Breast epithelium (tissue), 4 donors: Measurements from ENCODE around the gene SSB. TPM values are rescaled to one million over a fixed set of nuclear protein-coding genes. Genes with fewer than 3 reads are reported as not detected.

ENCODE experiments used
- DNase-seq, 2 donors: peaks; one replicate each; pipeline ENCODE4 v3.0.0-alpha.2; 2019; ENCODE audit warnings: low spot score in 2 of 2
- H3K27ac ChIP-seq, 2 donors: fragments of 200-600 bp; sonication (generic) in 1 of 2; one replicate each; pipeline ENCODE4 v1.5.1; 2016 to 2019; ENCODE audit warnings: mild to moderate bottlenecking in 1 of 2
- H3K27me3 ChIP-seq, 2 donors: fragments of 200-600 bp; sonication (generic) in 1 of 2; one replicate each; pipeline versions ENCODE4 v1.5.1 to v1.6.0; 2017 to 2019; ENCODE audit warnings: control low read depth in 1 of 2, mild to moderate bottlenecking in 1 of 2
- H3K36me3 ChIP-seq: fragments of 200-600 bp; one replicate; pipeline ENCODE4 v1.5.1; 2019
- H3K4me1 ChIP-seq, 2 donors: fragments of 200-600 bp; sonication (generic); one replicate each; pipeline ENCODE4 v1.5.1; 2016 to 2019; ENCODE audit warnings: control low read depth in 1 of 2
- H3K4me3 ChIP-seq, 3 donors: fragments of 200-600 bp; sonication (generic); 1 replicate in 2 of 3; 2 replicates in 1 of 3; pipeline ENCODE4 v1.5.1; 2016 to 2019; ENCODE audit warnings: mild to moderate bottlenecking in 3 of 3, moderate library complexity in 2 of 3
- H3K9me3 ChIP-seq, 2 donors: fragments of 200-600 bp; sonication (generic) in 1 of 2; one replicate each; pipeline ENCODE4 v1.5.1; 2016 to 2019; ENCODE audit warnings: control low read depth in 1 of 2
- POLR2A ChIP-seq: fragments of 450-650 bp; IDR thresholded peaks from one replicate; pipeline ENCODE4 v1.6.1; 2016; ENCODE audit warnings: antibody characterized with exemption, mild to moderate bottlenecking, moderate library complexity
- POLR2AphosphoS5 ChIP-seq, 3 donors: sonication (generic); formaldehyde crosslinking; IDR thresholded peaks; one replicate each; pipeline ENCODE4 v1.6.1; 2017; ENCODE audit warnings: antibody characterized with exemption in 3 of 3
- intact Hi-C: fragments of 100-400 bp; cut with DNase I; formaldehyde crosslinking; loops from one replicate; pipeline ENCODE4 v1.15.1; 2023; ENCODE audit warnings: low total_unique reads
- total RNA-seq, 3 donors: library from RNA; depleted of rRNA; stranded (reverse); fragments of >200 nt; gene quantifications; one replicate each; pipeline ENCODE4 v1.1.0, GENCODE V29; 2016
- TF ChIP-seq, protein P1 (sequence below), 3 donors: fragments of 450-650 bp; IDR thresholded peaks; one replicate each; pipeline ENCODE4 v1.5.1; 2016 to 2017; ENCODE audit warnings: antibody characterized with exemption in 3 of 3, mild to moderate bottlenecking in 3 of 3, moderate library complexity in 3 of 3

Gene SSB
- total RNA-seq, 3 donors from 2014 or later = 79.0 to 124 (median 109) TPM

DNA sequence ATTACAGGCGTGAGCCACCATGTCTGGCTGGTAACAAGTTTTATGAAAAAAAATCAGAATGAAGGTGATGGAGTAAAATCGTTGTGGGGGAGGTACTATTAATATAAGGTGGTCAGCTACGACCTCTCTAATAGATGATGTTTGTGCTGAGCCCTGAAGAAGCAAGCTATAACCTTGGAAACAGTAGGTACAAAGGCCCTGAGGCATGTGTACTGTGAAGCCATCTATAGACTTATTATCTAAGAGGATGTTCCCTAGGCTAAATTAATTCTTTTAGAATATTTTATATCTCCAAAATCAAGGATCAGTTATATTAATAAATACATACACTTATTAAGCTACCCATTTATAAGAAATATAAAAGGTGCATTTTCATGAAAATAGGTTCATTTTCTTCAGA, 23.3 kb upstream of the SSB start:
- TF ChIP-seq, protein P1, sequence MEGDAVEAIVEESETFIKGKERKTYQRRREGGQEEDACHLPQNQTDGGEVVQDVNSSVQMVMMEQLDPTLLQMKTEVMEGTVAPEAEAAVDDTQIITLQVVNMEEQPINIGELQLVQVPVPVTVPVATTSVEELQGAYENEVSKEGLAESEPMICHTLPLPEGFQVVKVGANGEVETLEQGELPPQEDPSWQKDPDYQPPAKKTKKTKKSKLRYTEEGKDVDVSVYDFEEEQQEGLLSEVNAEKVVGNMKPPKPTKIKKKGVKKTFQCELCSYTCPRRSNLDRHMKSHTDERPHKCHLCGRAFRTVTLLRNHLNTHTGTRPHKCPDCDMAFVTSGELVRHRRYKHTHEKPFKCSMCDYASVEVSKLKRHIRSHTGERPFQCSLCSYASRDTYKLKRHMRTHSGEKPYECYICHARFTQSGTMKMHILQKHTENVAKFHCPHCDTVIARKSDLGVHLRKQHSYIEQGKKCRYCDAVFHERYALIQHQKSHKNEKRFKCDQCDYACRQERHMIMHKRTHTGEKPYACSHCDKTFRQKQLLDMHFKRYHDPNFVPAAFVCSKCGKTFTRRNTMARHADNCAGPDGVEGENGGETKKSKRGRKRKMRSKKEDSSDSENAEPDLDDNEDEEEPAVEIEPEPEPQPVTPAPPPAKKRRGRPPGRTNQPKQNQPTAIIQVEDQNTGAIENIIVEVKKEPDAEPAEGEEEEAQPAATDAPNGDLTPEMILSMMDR (IDR thresholded peaks at IDR 0.05) = no peak
- no peak for TF ChIP-seq POLR2AphosphoS5 (IDR thresholded peaks at IDR 0.05)
- no peak for TF ChIP-seq POLR2A
- H3K27ac ChIP-seq = no peak overlapping the region
- no peak for DNase-seq

DNA sequence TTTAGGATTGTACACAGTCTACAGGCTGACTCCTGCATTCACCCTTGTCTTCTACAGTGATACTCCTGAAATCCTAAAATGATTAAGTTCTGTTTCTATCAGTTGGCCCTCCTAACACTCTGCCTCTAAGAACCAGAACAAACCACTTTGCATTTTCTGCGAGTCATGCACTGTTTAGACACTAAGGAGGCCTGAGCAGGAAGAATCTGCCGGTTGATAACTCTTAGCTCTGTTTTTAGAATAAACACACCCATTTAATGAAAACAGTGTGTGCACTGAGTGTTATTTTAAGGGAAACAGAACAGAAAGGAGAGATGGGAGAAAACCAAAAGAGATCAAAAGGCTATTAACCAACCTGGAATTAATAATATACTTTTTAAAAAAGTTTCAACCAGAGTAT, 22.9 kb upstream of the SSB start:
- intact Hi-C loops = no loop called here
- Histone ChIP-seq H3K27me3 (no peaks in the 10 kb centered on the region), H3K9me3 (no peaks in the 10 kb centered on the region), H3K36me3 (no peaks in the 10 kb centered on the region), H3K4me1 (no peaks in the 10 kb centered on the region), H3K27ac (no peak overlapping the region), H3K4me3 (no peak overlapping the region)
- no peak for DNase-seq
- TF ChIP-seq, protein P1 (IDR thresholded peaks at IDR 0.05) = no peak
- TF ChIP-seq POLR2A = no peak
- TF ChIP-seq POLR2AphosphoS5 (IDR thresholded peaks at IDR 0.05) = no peak

More for the DNA sequence above, 23.3 kb upstream of the SSB start:
- H3K4me1 ChIP-seq = no peaks in the 10 kb centered on the region
- intact Hi-C loops = no loop called here
- H3K27me3 ChIP-seq = no peaks in the 10 kb centered on the region
- H3K4me3 ChIP-seq = no peak overlapping the region
- H3K9me3 ChIP-seq = no peaks in the 10 kb centered on the region
- H3K36me3 ChIP-seq = no peaks in the 10 kb centered on the region

DNA sequence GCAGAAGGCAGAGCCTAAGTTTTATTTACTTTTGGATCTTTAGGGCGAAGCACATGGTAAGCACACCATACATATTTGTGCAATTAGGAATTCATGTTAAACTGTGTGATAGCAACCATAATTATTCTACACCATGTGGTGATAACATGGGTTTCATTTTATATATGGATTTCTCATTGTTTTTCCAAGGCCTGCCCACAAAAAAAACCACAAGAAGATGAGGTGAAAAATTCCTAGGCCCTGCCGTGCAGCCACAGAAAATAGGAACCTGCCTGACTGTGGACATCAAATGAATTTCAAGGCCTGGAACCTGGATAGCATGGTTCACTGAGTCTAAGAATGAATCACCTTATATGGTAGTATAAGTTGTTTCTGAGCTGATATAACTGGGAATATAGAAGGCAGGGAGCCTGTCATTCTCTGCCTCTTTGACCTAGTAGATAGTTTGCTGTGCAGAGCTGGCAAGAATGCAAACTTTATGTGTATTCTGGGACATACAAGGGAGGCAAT, 22.4 kb upstream of the SSB start:
- intact Hi-C loops = no loop called here

DNA sequence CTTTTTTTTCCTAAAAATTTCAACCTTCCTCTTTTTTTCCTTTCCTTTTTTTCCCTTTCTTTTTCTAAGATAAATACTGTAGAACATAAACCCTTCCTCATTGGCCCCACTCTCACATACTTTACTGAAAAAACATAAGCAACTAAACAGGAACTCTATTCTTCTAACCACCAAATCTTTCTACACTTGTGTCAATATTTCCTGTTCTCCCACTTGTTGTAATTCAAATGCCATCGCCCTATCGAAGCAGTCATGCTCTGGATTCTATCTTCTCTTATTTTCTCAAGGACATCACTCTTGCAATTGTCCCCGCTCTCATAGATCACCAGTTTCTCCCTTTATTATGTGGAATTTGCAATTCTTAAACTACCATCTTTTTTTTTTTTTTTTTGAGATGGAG, 20.2 kb upstream of the SSB start:
- DNase-seq = no peak
- Histone ChIP-seq H3K27ac (no peak overlapping the region), H3K4me1 (no peaks in the 10 kb centered on the region), H3K36me3 (no peaks in the 10 kb centered on the region), H3K4me3 (no peak overlapping the region), H3K27me3 (no peaks in the 10 kb centered on the region), H3K9me3 (no peaks in the 10 kb centered on the region)
- intact Hi-C loops = no loop called here
- no peak for TF ChIP-seq POLR2AphosphoS5 (IDR thresholded peaks at IDR 0.05)
- TF ChIP-seq, protein P1 (IDR thresholded peaks at IDR 0.05) = no peak

More for the DNA sequence above, 22.4 kb upstream of the SSB start:
- H3K36me3 ChIP-seq = no peaks in the 10 kb centered on the region
- H3K4me3 ChIP-seq = no peak overlapping the region
- DNase-seq = no peak
- no peak overlapping the region for H3K27ac ChIP-seq
- TF ChIP-seq, protein P1 (IDR thresholded peaks at IDR 0.05) = no peak
- TF ChIP-seq POLR2AphosphoS5 (IDR thresholded peaks at IDR 0.05) = no peak
- TF ChIP-seq POLR2A = no peak
- H3K9me3 ChIP-seq = no peaks in the 10 kb centered on the region
- H3K27me3 ChIP-seq = no peaks in the 10 kb centered on the region
- H3K4me1 ChIP-seq = no peaks in the 10 kb centered on the region

DNA sequence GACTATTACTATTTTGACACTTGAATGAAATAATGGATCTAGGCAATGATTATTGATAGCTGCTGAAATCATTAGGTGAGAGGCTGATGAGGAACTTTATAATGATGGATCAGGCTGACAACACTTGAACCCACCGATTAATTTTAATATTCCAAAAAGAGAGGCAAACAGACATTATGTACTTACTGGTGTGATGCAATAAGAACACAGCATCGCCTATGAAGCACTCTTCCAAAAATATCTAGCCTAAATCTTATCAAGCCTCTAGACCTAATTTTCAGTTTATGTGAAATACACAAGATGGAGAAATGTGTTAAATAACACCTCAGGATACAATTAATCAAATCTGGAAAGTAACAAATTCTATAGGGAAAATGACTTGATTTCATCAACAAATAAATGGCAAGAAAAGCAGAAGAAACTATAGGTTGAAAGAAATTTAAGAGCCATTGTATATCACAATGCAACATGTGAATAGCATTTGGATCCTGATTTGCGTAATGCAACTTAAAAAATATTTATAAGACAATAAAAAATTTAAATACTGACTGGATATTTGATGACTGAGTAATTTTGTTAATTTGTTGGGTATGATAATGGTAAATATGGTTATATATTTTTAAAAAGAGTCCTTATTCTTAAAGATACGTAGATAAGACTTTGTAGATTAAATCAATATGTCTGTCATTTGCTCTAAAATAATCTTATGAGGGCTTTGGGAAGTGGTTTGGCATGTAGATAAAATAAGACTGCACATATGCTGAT, 17.2 kb upstream of the SSB start:
- intact Hi-C loops = no loop called here
- TF ChIP-seq POLR2A (no peak), POLR2AphosphoS5 (IDR thresholded peaks at IDR 0.05) (no peak)
- TF ChIP-seq, protein P1 (IDR thresholded peaks at IDR 0.05) = no peak
- Histone ChIP-seq H3K27me3 (no peaks in the 10 kb centered on the region), H3K4me3 (no peak overlapping the region), H3K4me1 (no peaks in the 10 kb centered on the region), H3K27ac (no peak overlapping the region), H3K9me3 (no peaks in the 10 kb centered on the region), H3K36me3 (no peaks in the 10 kb centered on the region)
- DNase-seq = no peak
